Hepatocyte (in vitro differentiated cells): Measurements from ENCODE around the gene METAP1.

ENCODE experiments used
- EZH2 ChIP-seq: fragments of 200-600 bp; sonication (generic); IDR thresholded peaks from 2 replicates; pipeline ENCODE4 v1.6.1; 2016; ENCODE audit warnings: antibody characterized with exemption, mild to moderate bottlenecking, borderline replicate concordance
- EZH2phosphoT487 ChIP-seq: fragments of 200-600 bp; sonication (generic); IDR thresholded peaks from one replicate; pipeline ENCODE4 v1.6.1; 2018; ENCODE audit warnings: antibody characterized with exemption, mild to moderate bottlenecking, low read depth, moderate library complexity; ENCODE audit not compliant: unreplicated experiment, severe bottlenecking
- TF ChIP-seq, protein P1 (sequence below): fragments of 200-600 bp; sonication (generic); IDR thresholded peaks from 2 replicates; pipeline ENCODE4 v1.5.1; 2016; ENCODE audit warnings: antibody characterized with exemption, mild to moderate bottlenecking; ENCODE audit not compliant: poor library complexity

DNA sequence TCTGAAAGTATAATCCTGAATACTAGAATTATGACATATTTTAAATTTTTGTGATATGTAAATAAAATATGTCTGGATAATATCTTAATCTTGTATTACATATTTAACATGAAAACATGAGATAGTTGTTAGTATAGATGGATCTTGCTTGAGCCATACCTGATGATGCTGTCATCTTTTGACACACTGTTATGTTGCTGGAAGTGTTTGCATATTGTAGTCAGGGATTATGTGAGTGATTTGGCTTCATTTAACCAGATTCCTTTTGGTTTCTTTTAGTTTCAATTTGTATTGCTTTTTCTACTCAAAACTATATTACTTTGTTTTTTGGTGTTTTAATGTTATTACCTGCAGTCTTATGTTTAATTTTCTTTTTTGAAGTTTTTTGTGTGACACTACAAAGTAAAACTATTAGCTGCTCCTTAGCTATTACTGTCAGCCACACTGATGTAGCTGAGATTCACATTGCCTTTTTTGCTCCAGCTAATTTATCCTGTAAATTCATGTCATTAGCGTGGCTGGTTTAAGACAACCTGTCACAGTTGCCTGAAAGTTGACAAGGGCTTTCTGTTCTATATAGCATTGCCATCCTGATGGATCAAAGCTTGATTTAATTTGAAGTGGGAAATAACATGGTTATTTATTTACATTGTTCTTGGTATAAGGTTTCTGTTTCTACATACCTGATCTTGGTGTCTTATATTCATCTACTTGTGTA lies 33.7 kb downstream of the METAP1 start:
- TF ChIP-seq, protein P1, sequence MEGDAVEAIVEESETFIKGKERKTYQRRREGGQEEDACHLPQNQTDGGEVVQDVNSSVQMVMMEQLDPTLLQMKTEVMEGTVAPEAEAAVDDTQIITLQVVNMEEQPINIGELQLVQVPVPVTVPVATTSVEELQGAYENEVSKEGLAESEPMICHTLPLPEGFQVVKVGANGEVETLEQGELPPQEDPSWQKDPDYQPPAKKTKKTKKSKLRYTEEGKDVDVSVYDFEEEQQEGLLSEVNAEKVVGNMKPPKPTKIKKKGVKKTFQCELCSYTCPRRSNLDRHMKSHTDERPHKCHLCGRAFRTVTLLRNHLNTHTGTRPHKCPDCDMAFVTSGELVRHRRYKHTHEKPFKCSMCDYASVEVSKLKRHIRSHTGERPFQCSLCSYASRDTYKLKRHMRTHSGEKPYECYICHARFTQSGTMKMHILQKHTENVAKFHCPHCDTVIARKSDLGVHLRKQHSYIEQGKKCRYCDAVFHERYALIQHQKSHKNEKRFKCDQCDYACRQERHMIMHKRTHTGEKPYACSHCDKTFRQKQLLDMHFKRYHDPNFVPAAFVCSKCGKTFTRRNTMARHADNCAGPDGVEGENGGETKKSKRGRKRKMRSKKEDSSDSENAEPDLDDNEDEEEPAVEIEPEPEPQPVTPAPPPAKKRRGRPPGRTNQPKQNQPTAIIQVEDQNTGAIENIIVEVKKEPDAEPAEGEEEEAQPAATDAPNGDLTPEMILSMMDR, result no peak
- TF ChIP-seq EZH2 (no peak), EZH2phosphoT487 (no peak)
